Loucy (cell line): Measurements from ENCODE around the gene OR7C1.

Source experiments
- H2AFZ ChIP-seq: fragments of 200-600 bp; sonication (generic); 2 replicates; pipeline ENCODE4 v1.6.0; 2016; ENCODE audit warnings: antibody characterized with exemption, mild to moderate bottlenecking, low read length, moderate library complexity
- H3F3A ChIP-seq: fragments of 200-600 bp; 2 replicates; pipeline ENCODE4 v1.6.0; 2016; ENCODE audit warnings: antibody characterized with exemption, low read depth, mild to moderate bottlenecking
- H3K27me3 ChIP-seq: fragments of 200-600 bp; sonication (generic); 2 replicates; pipeline ENCODE4 v1.6.1; 2014; ENCODE audit warnings: low read length, mild to moderate bottlenecking; ENCODE audit not compliant: insufficient read depth, poor library complexity, severe bottlenecking
- H3K36me3 ChIP-seq: fragments of 200-600 bp; sonication (generic); 2 replicates; pipeline ENCODE4 v1.6.1; 2016; ENCODE audit warnings: low read length; ENCODE audit not compliant: insufficient read depth
- H3K4me1 ChIP-seq: fragments of 200-600 bp; sonication (generic); 2 replicates; pipeline ENCODE4 v1.5.1; 2014; ENCODE audit warnings: low read length, mild to moderate bottlenecking; ENCODE audit not compliant: insufficient read depth, poor library complexity, severe bottlenecking
- H3K4me2 ChIP-seq: fragments of 200-600 bp; sonication (generic); 2 replicates; pipeline ENCODE4 v1.6.0; 2014; ENCODE audit warnings: antibody characterized with exemption, low read length, low read depth, mild to moderate bottlenecking; ENCODE audit not compliant: poor library complexity, severe bottlenecking
- H3K4me3 ChIP-seq: fragments of 200-600 bp; sonication (generic); 2 replicates; pipeline ENCODE4 v1.5.1; 2014; ENCODE audit warnings: low read length, mild to moderate bottlenecking, mixed read lengths; ENCODE audit not compliant: poor library complexity, severe bottlenecking
- H3K79me2 ChIP-seq: fragments of 200-600 bp; sonication (generic); 2 replicates; pipeline ENCODE4 v1.6.1; 2014; ENCODE audit warnings: low read length; ENCODE audit not compliant: insufficient read depth
- H3K9ac ChIP-seq: fragments of 200-600 bp; sonication (generic); 2 replicates; pipeline ENCODE4 v1.6.0; 2014; ENCODE audit warnings: mild to moderate bottlenecking, low read depth, low read length, moderate library complexity; ENCODE audit not compliant: poor library complexity, severe bottlenecking
- H3K9me2 ChIP-seq: fragments of 200-600 bp; sonication (generic); replicated peaks from 2 replicates; pipeline ENCODE4 v1.6.1; 2016; ENCODE audit warnings: low read depth, low read length, mixed read lengths
- H3K9me3 ChIP-seq: fragments of 200-600 bp; sonication (generic); 2 replicates; pipeline ENCODE4 v1.6.1; 2014; ENCODE audit warnings: mild to moderate bottlenecking, antibody characterized with exemption, low read length, low read depth; ENCODE audit not compliant: insufficient read depth
- H4K20me1 ChIP-seq: fragments of 200-600 bp; sonication (generic); 2 replicates; pipeline ENCODE4 v1.6.0; 2014; ENCODE audit warnings: antibody characterized with exemption, low read length, mild to moderate bottlenecking; ENCODE audit not compliant: insufficient read depth, poor library complexity, severe bottlenecking
- EZH2phosphoT487 ChIP-seq: fragments of 200-600 bp; IDR thresholded peaks from 2 replicates; pipeline ENCODE4 v1.6.1; 2018; ENCODE audit warnings: antibody characterized with exemption, mild to moderate bottlenecking, moderate library complexity, borderline replicate concordance
- TF ChIP-seq, protein P1 (sequence below): fragments of 200-600 bp; sonication (generic); conservative IDR thresholded peaks from 2 replicates; pipeline ENCODE4 v1.5.1; 2014; ENCODE audit warnings: mild to moderate bottlenecking, antibody characterized with exemption, low read length

The OR7C1 gene

DNA sequence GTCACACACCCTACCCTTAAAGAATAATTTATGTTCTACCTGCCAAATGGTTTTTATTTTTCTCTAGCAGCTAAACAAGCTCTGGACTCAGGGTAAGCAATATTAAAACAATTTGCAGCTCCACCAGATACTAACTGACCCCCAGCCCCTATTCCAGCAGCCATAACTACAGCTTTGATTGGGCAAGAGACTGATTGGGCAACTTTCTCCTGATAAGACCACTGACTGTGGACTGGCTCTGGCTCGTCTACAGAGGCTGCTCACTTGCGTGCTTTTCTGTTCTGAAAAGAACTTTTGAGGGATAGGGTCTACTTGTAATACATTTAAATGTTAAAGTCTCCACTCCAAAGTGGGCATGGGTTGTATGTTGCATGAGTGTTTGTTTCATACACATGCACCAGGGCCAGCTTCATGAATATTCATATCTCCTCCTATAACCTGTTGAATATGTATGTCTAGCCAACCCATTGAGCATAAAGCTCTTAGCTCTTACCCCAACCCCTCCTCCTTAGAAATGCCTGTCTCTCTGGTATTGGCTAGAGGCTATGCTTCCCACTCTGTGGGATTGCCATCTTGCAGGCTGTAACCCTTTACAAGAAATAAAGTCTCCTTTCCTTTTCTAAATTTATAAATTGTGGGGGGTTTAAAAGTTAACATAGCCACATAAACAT lies 19.9 kb downstream of the OR7C1 start:
- H3K36me3 ChIP-seq = no peaks in the 10 kb centered on the region
- H3K4me2 ChIP-seq = no peak overlapping the region
- no peak overlapping the region for H3K4me3 ChIP-seq
- H3K9me2 ChIP-seq = no peaks in the 10 kb centered on the region
- no peaks in the 10 kb centered on the region for H4K20me1 ChIP-seq
- no peaks in the 10 kb centered on the region for H3K4me1 ChIP-seq
- H3K27me3 ChIP-seq = no peaks in the 10 kb centered on the region
- H3K9ac ChIP-seq = no peak overlapping the region
- no peaks in the 10 kb centered on the region for H3K9me3 ChIP-seq
- TF ChIP-seq EZH2phosphoT487 = no peak
- no peaks in the 10 kb centered on the region for H3F3A ChIP-seq
- no peaks in the 10 kb centered on the region for H3K79me2 ChIP-seq
- H2AFZ ChIP-seq = no peak overlapping the region

DNA sequence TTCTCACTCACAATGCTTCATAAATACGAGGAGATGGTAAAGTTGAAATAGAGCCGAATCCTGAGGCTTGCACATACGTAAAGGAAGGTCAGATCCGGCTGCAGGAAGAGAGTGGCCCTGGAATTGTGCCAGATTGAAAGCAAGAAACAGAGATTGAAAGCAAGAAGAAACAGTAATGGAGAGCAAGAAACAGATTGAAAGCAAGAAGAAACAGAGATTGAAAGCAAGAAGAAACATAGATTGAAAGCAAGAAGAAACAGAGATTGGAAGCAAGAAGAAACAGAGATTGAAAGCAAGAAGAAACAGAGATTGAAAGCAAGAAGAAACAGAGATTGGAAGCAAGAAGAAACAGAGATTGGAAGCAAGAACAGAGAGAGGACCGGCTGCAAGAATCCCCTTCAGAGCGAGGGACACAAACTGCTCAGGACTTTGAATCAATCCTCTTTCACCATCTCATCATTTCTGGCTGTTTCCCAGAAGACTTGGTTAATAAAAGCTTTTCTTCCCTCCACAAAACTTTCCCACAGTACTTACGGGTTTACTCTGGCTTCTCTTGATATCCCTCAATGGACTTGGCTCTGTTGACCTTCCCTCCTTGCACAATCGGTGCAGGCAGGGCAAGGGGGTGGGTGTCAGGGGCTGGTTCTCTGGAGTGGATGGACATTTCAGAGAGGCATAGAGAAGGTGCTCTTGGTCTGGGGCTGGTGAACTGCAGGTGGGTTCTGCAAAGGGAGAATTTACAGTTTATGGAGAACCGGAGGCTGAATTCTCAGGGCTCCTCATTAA lies 25.5 kb downstream of the OR7C1 start:
- Histone ChIP-seq H3K4me1 (no peaks in the 10 kb centered on the region), H3K4me2 (no peak overlapping the region), H3K9ac (no peak overlapping the region), H3K79me2 (no peaks in the 10 kb centered on the region), H2AFZ (no peak overlapping the region), H3K9me2 (no peaks in the 10 kb centered on the region), H3K4me3 (no peak overlapping the region), H3K9me3 (no peaks in the 10 kb centered on the region), H3F3A (no peaks in the 10 kb centered on the region), H4K20me1 (no peaks in the 10 kb centered on the region), H3K27me3 (no peaks in the 10 kb centered on the region), H3K36me3 (no peaks in the 10 kb centered on the region)
- TF ChIP-seq, protein P1, sequence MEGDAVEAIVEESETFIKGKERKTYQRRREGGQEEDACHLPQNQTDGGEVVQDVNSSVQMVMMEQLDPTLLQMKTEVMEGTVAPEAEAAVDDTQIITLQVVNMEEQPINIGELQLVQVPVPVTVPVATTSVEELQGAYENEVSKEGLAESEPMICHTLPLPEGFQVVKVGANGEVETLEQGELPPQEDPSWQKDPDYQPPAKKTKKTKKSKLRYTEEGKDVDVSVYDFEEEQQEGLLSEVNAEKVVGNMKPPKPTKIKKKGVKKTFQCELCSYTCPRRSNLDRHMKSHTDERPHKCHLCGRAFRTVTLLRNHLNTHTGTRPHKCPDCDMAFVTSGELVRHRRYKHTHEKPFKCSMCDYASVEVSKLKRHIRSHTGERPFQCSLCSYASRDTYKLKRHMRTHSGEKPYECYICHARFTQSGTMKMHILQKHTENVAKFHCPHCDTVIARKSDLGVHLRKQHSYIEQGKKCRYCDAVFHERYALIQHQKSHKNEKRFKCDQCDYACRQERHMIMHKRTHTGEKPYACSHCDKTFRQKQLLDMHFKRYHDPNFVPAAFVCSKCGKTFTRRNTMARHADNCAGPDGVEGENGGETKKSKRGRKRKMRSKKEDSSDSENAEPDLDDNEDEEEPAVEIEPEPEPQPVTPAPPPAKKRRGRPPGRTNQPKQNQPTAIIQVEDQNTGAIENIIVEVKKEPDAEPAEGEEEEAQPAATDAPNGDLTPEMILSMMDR = no peak
- TF ChIP-seq EZH2phosphoT487 = no peak

DNA sequence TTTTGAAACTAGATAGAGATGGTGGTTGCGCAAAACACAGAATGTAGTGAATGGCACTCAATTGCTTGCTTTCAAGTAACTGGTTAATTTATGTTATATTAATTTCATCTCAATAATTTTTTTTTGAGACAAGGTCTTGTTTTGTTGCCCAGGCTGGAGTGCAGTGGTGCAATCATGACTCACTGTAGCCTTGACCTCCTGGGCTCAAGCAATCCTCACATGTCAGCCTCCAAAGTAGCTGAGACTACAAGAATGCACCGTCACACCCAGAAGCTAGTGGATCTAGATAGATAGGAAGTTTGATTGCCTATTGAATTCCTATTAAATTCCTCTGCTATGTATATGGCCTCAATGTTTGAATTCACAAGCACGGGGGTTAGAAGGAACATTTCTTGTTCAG lies 30.2 kb downstream of the OR7C1 start:
- Histone ChIP-seq H3K27me3 (no peaks in the 10 kb centered on the region), H3F3A (no peaks in the 10 kb centered on the region), H3K4me2 (no peak overlapping the region), H2AFZ (no peak overlapping the region), H3K79me2 (no peaks in the 10 kb centered on the region), H3K9ac (no peak overlapping the region), H3K9me2 (no peaks in the 10 kb centered on the region), H3K4me3 (no peak overlapping the region), H3K4me1 (no peaks in the 10 kb centered on the region), H3K36me3 (no peaks in the 10 kb centered on the region), H3K9me3 (no peaks in the 10 kb centered on the region), H4K20me1 (no peaks in the 10 kb centered on the region)
- TF ChIP-seq, protein P1 = no peak
- no peak for TF ChIP-seq EZH2phosphoT487
